Iris pigment epithelial cell (primary cell): Measurements from ENCODE around the gene B4GALT5.
A peak's percentile ranks its signal among the peaks of the same experiment; 100 is the strongest.
"Not testable (repeated sequence)": the region's sequence is repeated elsewhere in the genome, so short reads cannot be mapped to it uniquely, and the experiment has no call there.

Source experiments
- DNase-seq: peaks from one replicate; pipeline ENCODE4 v3.0.0-alpha.2; 2011; ENCODE audit warnings: low read depth

The B4GALT5 gene

DNA sequence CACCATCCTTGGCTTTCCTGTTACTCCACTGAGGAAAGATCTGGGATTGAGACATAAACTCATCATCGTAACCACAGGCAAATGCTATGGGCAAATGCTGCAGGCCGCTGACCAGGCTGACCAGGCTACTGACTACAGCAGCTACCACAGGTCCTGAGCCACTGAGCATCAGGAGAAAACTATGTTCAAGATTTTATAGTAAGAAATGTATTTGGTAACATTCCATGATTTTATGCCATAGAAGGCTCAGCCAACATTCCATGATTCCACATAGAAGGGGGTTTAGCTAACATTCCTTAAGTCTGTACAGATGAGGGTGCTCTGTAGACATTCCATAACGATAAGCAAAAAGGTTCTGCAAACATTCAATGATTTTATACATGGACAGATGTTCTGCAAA lies 16.1 kb upstream of the B4GALT5 start:
- peak; percentile 52 for DNase-seq

DNA sequence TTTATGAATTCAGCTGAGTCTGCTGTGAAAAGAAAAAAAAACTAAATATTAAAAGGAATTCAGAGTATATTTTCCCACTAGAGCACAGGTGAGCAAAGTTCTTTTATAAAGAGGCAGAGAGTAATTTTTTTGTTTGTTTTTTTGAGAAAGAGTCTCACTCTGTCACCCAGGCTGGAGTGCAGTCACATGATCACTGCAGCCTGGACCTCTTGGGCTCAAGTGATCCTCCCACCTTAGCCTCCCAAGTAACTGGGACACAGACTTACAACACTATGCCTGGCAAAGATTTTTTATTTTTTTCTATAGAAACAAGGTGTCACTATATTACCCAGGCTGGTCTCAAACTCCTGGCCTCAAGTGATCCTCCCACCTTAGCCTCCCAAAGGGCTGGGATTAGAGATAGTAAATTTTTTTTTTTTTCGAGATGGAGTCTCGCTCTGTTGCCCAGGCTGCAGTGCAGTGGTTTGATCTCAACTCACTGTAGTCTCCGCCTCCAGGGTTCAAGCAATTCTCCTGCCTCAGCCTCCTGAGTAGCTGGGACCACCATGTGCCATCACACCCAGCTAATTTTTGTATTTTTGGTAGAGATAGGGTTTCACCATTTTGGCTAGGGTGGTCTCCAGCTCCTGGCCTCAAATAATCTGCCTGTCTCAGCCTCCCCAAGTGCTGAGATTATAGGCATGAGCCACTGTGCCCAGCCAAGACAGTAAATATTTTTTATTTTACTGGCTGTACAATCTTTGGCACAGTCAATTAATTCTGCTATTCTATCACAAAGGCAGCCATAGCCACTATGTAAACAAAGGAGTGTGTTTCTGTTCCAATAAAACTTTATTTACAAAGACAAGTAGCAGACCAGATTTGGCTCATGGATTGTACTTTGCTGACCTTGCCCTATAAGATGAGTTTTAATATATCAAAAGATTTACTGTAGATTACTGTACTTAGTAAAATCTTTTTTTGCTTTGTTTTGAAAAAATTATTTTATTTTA lies 14.5 kb upstream of the B4GALT5 start:
- no peak for DNase-seq

DNA sequence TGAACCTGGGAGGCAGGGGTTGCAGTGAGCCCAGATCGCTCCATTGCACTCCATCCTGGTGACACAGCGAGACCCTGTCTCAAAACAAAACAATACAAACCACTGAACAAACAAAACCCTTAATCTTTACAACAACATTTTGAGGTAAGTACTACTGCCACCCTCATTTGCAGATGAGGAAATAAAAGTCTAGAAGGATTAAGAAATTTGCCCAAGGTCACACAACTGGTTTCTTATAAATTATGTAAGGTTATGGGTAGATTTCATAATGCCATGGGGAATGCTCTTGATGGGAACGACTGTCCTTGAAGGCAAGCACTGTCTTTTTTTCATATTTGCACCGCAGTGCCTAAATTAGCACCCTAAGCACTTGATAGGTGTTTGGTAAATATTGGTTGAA lies 13.8 kb upstream of the B4GALT5 start:
- no peak for DNase-seq

DNA sequence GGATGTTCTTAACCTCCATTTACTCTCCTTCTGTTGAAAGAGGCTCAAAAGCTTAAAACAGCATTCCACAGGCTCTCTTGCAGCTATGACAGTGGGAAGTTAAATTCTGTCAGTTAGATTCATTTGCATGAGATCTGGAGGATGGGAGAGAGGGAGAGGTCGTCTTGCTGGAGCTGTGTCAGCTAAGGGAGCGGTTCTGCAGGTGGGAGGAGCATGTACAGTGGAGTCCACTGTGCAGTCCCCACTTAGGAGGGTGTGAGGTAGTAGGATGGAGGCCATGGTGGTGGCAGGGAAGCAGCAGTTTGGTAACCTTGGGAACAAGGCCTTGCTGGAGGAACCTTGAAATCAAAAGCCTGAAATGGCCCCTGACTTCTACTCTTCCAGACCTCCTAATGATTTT lies 12.0 kb upstream of the B4GALT5 start:
- DNase-seq: no peak

DNA sequence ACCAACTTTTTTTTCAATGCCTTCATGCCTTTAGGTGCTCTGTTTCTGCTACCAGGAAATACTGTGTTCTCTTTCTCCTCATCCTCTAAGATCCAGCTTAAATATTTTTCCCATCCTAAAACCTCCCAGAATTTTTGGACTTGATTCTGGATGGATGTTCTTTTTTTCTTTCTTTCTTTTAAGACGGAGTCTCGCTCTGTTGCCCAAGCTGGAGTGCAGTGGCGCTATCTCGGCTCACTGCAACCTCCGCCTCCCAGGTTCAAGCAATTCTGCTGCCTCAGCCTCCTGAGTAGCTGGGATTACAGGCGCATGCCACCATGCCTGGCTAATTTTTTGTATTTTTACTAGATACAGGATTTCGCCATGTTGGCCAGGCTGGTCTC lies 11.5 kb upstream of the B4GALT5 start:
- not testable (repeated sequence) for DNase-seq

DNA sequence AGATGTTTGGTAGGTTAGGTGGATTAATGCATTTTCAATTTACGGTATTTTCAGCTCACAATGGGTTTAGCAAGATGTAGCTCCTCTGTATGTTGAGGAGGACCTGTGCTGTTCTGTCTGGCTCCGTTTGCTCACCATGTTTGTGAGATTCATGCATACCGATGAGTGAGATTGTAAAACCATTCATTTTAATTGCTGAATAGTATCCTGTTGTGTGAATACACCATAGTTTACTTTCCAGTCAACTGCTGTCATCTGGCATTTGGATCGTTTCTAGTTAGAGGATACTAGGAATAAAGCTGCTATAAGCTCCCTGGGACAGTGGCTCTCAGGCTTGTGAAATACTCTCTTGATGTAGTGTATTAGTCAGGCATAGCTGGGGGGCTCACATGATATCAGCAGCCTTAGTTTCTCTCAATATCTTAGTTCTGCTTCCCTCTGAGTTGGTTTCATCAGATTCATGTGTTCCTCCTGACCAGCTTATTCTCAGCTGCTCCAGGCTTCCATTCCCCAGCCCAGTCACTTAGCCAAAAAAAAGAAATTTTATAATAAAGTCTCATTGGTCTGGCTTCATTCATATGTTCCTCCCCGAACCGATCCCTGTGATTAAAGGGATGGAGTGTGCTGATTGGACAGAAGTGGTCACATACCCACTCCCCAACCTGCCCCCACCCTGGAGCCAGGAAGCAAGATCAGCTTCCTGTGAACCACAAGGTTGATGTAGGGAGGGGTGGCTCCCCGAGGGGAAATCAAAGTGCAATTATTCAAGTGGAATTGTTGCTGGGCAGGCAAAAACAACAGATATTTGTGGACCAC lies 10.9 kb upstream of the B4GALT5 start:
- peak; percentile 86 for DNase-seq

DNA sequence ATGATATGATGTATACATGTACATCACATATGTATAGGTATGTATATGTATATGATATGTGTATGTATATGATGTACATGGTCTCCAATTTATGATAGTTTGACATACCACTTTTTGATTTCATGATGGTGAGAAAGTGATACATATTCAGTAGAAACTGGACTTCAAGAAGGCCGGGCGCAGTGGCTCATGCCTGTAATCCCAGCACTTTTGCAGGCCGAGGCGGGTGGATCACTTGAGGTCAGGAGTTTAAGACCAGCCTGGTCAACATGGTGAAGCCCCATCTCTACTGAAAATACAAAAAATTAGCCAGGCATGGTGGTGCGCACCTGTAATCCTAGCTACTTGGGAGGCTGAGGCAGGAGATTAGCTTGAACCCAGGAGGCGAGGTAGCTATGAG lies 10.1 kb upstream of the B4GALT5 start:
- not testable (repeated sequence) for DNase-seq

DNA sequence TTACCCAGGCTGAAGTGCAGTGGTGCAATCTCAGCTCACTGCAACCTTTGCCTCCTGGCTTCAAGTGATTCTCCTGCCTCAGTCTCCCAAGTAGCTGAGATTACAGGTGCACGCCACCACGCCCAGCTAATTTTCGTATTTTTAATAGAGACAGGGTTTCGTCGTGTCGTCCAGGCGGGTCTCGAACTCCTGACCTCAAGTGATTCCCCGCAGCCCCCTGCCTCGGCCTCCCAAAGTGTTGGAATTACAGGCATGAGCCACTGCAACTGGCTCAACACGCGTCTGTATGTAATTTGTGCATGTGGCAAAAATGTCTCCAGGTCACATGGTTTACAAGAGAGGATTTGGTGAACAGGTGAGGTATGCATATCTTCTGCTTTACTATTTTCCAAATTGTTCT lies 7.6 kb upstream of the B4GALT5 start:
- not testable (repeated sequence) for DNase-seq

DNA sequence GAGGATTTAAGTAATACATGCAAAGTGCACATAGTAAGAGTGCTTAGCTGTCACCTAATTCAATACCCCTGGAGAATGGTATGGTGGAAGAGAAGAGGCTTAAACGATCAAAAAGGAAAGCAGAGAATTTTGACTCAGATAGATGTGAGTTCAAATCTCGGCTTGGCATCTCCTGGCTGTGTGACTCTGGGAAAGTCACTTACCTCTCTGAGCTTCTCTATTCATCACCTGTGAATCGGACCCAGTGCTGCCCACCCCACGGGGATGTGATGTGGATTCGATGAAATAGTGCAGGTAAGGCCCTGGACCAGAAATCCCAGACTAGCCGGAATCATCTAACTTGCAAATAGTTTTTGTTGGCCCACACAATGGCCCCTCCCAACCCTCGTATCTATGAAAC lies 1.8 kb upstream of the B4GALT5 start:
- DNase-seq: no peak

DNA sequence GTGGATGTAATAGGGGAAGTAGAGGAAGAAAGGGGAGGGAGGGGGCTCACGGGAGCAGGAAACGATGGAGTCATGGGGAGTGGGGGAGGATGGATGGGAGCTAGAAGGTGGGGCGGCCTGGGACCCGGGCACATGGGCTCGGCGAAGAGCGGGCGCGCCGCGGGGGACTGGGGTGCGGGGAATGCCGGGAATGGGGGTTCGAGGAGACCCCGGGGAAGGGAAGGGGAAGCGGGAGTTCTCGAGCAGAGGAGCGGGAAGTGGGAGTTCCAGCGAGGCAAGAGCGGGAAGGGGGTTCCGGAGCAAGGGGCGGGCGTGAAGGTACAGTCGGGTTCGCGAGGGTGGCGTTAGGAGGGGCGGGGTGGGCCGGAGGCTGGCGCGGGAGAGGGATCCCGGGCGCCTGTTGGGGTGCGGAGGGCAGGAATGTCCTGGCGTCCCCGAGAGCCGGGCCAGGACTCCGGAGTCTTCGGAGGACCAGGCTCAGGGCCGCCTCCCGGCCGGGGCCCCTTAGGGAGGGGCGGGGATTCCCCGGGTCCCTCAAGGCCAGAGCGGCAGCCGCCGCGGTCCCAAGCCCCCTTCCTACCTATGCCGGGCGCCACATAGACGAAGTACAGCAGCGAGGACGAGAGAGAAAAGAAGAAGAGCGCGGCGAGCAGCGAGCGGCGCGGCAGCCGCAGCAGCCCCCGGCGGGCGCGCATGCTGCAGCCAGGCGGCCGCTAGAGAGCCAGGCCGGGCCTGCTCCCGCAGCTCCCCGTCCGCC lies 504 bp downstream of the B4GALT5 start:
- peak; percentile 44 for DNase-seq

DNA sequence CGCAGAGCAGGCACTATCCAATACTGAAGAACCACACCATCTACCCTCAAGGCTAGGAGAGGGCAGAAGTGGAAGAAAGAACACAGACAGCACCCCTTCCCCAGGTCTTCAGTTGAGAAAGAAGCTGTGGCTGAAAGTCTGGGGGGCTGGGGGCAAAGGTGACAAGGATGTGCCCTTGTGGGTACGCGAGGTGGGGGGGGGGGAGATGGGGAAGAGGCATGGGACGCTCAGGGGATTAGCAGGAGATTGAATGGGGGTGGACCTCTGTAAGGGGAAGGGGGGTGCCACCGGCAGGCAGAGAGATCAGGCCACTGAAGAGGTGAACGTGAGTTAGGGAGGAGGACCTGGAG lies 1.1 kb downstream of the B4GALT5 start:
- no peak for DNase-seq

DNA sequence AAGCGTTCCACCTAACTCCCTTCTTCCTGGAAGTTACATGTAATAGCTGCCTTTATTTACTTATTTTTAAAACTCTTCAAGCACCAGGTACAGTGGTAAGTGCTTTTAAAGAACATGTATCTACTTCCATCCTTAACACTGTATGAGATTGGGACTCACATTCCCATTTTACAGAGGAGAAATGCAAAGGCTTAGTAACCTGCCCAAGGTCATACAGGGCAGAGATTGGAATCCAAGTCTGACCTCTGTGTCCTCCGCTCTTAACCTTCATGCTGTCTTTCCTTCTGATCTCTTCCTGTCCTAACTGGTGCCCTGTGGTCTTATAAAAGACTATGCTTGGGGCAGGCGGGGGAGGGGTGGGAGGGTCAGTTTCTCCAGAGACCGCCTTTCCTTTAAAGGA lies 1.6 kb downstream of the B4GALT5 start:
- DNase-seq: no peak

DNA sequence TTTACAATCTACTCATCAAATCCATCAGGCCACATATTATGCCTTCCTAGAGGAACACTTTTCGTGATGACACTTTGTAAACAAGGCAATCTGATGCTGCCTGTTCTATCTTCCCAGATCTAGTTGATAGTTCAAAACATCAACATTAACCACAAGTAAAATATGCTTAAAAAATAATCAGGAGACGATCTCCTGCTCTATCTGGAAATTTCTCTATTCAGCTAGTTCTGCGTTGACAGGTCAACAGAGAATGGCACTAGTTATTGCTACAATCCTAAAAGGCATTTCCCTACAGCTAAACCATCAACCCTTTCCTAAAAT lies 2.1 kb downstream of the B4GALT5 start:
- DNase-seq: no peak

DNA sequence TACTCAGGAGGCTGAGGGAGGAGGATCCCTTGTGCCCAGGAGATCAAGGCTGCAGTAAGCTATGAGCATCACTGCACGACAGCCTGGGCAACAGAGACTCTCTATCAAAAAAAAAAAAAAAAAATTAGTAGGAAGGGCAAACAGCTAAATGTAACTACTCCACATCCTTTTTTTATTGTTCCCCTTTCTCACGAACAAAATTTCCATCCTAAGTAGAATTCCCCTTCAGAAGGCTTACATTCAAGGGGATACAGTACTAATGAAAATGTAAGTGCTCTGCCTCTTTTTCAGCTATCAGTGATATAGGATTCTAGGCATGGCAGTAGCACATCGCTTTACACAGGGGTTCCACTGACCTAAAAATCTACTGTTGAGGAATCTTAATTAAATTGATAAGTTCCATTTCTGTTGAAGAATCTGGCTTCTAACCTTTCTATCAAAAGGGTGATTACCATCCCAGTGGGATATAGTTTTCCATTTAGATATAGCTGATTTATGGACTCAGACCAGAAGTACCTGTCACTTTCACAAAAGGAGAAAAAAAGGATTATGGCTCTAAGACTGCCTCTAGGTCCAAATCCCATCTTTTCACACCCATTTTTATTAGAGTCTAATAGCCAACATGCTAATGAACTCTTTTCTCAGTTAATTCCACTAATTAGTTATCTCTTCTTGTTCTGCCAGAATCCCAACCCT lies 2.6 kb downstream of the B4GALT5 start:
- DNase-seq: no peak

DNA sequence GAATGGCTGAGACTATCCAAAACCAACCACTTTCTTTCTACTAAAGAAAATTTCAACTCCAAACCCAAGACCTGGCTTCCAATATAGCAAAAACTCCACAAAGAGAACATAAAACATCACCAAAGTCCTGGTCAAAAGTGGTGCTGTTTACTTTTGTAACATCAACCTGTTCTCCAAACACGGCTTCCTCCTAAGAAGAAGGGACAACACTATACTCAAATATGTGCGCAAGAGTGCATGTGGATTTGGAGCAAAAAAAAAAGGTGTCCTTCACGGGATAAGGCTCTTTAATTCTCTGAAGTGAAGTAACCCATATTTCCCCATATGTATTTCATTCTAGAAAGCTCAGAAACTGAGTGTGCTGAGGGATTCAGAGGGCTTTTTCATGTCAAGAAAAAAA lies 6.6 kb downstream of the B4GALT5 start:
- no peak for DNase-seq

DNA sequence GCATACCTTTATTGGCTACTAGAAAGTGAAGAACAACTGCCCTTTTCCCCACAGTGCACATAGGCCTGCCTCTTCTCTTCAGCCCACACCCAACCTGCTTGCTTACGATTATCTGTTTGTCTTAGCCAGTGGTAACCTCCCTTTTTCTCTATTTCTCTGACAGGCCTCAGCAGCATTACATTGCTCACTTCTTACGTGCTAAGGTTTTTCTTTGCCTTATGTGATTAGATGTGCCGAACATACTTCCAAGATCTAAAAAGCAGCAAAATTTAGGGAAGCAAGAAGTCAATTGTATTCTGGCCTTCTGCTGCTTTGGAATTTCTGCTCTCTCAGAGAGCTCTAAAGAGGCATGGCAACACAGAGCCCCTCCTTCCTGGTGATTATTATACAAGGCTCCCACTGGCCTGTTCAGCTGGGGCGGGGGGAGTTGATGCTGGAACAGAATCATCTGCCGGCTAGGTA lies 7.0 kb downstream of the B4GALT5 start:
- no peak for DNase-seq

DNA sequence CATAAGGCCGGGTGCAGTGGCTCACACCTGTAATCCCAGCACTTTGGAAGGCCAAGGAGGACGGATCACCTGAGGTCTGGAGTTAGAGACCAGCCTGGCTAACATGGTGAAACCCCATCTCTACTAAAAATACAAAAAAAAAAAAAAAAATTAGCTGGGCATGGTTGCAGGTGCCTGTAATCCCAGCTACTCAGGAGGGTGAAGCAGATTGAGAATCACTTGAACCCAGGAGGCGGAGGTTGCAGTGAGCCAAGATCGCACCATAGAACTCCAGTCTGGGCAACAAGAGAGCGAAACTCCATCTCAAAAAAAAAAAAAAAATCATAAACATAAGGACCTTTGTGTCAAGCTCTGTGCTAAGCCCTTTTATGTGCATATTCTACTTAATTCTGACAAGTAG lies 7.8 kb downstream of the B4GALT5 start:
- not testable (repeated sequence) for DNase-seq

DNA sequence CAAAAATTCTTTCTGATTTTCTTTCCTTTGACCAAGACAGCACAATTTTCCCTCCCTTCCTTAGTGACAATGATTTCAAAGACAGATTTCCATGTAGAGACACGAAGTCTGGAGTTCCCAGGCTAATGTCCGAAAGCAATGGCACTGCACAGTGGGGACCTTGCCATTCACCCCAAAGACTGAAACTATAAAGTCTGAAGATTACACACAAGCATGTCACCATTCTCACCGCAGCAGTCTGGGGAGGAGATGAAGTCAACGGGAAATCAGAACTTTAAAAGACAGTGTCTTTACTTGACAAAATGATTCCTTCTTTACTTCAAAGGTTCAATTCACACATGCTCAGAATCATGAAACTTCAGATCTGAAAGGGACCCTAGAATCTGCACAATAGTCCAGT lies 8.3 kb downstream of the B4GALT5 start:
- DNase-seq: no peak

DNA sequence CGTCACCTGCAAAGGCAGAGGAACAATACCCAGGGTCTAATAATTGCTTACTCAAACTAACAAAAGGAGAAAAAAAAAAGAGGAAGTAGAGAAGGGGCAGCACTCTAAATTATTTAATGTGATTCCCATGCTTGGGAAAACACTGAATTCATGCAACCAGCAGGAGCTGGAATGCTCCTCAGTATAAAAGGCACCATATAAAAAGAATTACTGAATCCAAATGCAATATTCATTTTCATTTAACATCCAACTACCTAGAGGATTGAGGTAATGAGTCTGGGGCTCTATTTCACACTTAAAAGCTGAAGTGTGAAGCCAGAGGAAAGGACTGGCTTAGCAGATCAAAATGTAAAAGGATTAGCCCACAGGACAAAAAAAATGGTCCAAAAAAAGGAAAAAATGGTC lies 8.7 kb downstream of the B4GALT5 start:
- DNase-seq: no peak

DNA sequence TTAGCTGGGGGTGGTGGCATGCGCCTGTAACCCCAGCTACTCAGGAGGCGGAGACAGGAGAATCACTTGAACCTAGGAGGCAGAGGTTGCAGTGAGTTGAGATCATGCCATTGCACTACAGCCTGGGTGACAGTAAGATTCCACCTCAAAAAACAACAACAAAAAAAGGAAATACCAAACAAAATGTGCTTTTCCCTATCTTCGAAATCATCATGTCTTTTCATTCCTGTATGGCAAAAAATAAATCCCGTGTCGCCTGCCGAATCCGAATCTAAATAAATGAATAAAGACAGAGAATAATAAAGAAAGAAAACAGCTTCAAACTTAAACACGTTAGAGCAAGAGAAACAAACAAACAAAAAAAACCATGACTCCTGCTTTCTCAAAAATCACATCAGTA lies 11.8 kb downstream of the B4GALT5 start:
- no peak for DNase-seq

DNA sequence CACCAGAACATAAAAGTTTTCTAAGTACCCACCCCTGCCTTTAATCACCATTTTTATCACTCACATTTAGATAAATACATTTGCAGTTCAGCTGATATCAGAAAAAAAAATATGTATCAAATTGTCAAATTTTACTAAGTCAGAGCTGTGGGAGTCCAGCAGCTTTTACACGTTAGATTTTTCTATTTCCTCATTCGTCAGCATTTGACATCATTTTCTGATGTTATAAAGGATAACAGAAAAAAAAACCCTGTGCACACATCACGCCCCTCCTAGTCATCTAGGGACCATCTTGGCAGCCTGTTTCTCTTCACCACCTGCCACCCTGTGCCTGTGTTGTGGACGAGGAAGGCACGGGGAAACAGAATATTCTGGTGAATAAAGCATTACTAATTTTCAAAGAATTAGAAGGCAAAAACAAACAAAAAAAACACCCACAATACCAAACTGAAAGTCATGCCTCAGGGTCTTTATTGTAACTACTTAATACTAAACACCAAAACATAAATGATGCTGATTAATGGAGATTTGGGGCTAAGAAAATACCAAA lies 12.4 kb downstream of the B4GALT5 start:
- no peak for DNase-seq
